Measurements from ENCODE around the gene IRS1. TPM values are rescaled to one million over a fixed set of nuclear protein-coding genes. Genes with fewer than 3 reads are reported as not detected.
A peak's percentile ranks its signal among the peaks of the same experiment; 100 is the strongest.

Gene IRS1
- total RNA-seq, 1 experiment from 2014 or later, result 15.0 TPM

DNA sequence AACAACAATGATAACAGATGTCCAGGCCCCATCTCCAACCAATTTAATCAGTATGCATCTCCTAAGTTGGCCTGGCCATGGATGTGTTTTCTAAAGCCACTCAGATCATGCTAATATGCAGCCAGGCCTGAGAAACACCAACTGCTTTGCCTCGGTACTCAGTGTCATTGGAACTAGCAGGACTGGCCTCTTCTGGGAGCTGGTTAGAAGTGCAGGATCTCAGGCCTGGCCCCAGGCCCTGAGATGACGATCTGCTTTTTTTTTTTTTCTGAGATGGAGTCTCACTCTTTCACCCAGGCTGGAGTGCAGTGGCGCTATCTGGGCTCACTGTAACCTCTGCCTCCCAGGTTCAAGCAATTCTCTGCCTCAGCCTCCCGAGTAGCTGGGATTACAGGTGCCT lies 69.1 kb downstream of the IRS1 start:
- Mint-ChIP-seq H3K4me3 (no peak overlapping the region), H3K27ac (peak overlapping the region in 1 of 3 experiments; percentile 80; a peak in 1 of 7 replicates), H3K4me1 (peaks cover 6% of the 10 kb centered on the region in 2 experiments; a peak in 3 of 4 replicates), H3K36me3 (ENCODE audit: insufficient read depth in 1 of 3, low read depth in 3 of 3) (no peaks in the 10 kb centered on the region), H3K9me3 (no peaks in the 10 kb centered on the region), H3K27me3 (ENCODE audit: low read depth) (no peaks in the 10 kb centered on the region)
- Histone ChIP-seq H3K9ac (ENCODE audit: extremely low read depth, insufficient read length, low read length) (no peak overlapping the region), H3K18ac (ENCODE audit: insufficient read length, low read depth, low read length) (no peak overlapping the region), H4K5ac (ENCODE audit: insufficient read length, low read depth, low read length) (no peak overlapping the region), H3K23ac (ENCODE audit: insufficient read length, low read depth, low read length) (no peak overlapping the region), H3K4me1 (ENCODE audit: insufficient read depth, low read length) (no peaks in the 10 kb centered on the region), H3K27ac (ENCODE audit: insufficient read length, low read depth, low read length) (no peak overlapping the region), H3K79me2 (ENCODE audit: insufficient read depth, low read length) (no peaks in the 10 kb centered on the region), H2AFZ (ENCODE audit: low read length) (no peak overlapping the region), H4K91ac (ENCODE audit: insufficient read length, low read depth, low read length) (no peak overlapping the region), H3K4me2 (ENCODE audit: insufficient read depth, insufficient read length, low read length) (no peak overlapping the region), H2BK12ac (ENCODE audit: insufficient read length, low read depth, low read length) (no peak overlapping the region), H3K79me1 (ENCODE audit: insufficient read depth, low read depth, low read length, poor library complexity, severe bottlenecking) (no peaks in the 10 kb centered on the region), H4K20me1 (ENCODE audit: control insufficient read depth, insufficient read depth, insufficient read length) (no peaks in the 10 kb centered on the region), H2BK20ac (ENCODE audit: low read depth, low read length, poor library complexity, severe bottlenecking) (no peak overlapping the region), H3K9me3 (ENCODE audit: control insufficient read depth, low read depth, low read length) (no peaks in the 10 kb centered on the region), H2BK120ac (ENCODE audit: low read depth, low read length, poor library complexity, severe bottlenecking) (no peak overlapping the region), H3K27me3 (ENCODE audit: insufficient read depth, low read length) (no peaks in the 10 kb centered on the region), H3T11ph (ENCODE audit: low read length) (no peak overlapping the region), H4K8ac (replicated peaks; ENCODE audit: insufficient read length, low read depth, low read length) (no peak overlapping the region), H2BK5ac (ENCODE audit: insufficient read length, low read length) (no peak overlapping the region), H2BK15ac (ENCODE audit: low read depth, low read length) (no peak overlapping the region), H2AK5ac (ENCODE audit: insufficient read length, low read length) (no peak overlapping the region), H3K56ac (ENCODE audit: insufficient read length, low read depth, low read length) (no peak overlapping the region), H3K23me2 (ENCODE audit: insufficient read length, low read depth, low read length, poor library complexity, severe bottlenecking) (no peaks in the 10 kb centered on the region), H3K4ac (ENCODE audit: low read depth, low read length) (no peak overlapping the region), H3K14ac (ENCODE audit: insufficient read depth, low read length) (no peak overlapping the region)
- DNase-seq, result peak; percentile 44
- WGBS (ENCODE audit: extremely low coverage, insufficient read length, low lambda C conversion rate), result no CpG with 5 or more reads among the region's 4 CpGs
- TF ChIP-seq, protein P1, sequence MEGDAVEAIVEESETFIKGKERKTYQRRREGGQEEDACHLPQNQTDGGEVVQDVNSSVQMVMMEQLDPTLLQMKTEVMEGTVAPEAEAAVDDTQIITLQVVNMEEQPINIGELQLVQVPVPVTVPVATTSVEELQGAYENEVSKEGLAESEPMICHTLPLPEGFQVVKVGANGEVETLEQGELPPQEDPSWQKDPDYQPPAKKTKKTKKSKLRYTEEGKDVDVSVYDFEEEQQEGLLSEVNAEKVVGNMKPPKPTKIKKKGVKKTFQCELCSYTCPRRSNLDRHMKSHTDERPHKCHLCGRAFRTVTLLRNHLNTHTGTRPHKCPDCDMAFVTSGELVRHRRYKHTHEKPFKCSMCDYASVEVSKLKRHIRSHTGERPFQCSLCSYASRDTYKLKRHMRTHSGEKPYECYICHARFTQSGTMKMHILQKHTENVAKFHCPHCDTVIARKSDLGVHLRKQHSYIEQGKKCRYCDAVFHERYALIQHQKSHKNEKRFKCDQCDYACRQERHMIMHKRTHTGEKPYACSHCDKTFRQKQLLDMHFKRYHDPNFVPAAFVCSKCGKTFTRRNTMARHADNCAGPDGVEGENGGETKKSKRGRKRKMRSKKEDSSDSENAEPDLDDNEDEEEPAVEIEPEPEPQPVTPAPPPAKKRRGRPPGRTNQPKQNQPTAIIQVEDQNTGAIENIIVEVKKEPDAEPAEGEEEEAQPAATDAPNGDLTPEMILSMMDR (conservative IDR thresholded peaks at IDR 0.05), result peak; percentile 31; the same call in 2 of the 3 replicates

Measured in H9 (cell line).